Prostate gland (tissue), 2 donors: Measurements from ENCODE around the gene CBARP. TPM values are rescaled to one million over a fixed set of nuclear protein-coding genes. Genes with fewer than 3 reads are reported as not detected.

Source experiments
- DNase-seq: peaks from one replicate; pipeline ENCODE4 v3.0.0-alpha.2; 2019; ENCODE audit warnings: low spot score
- H3K27ac ChIP-seq, 2 donors: fragments of 200-600 bp; sonication (generic); 2 replicates each; pipeline ENCODE4 v1.5.1; 2017 to 2019
- H3K27me3 ChIP-seq: fragments of 200-600 bp; sonication (generic); replicated peaks from 2 replicates; pipeline ENCODE4 v1.5.1; 2019; ENCODE audit not compliant: insufficient read depth
- H3K36me3 ChIP-seq, 2 donors: fragments of 200-600 bp; sonication (generic); 1 replicate in 1 of 2; 2 replicates in 1 of 2; pipeline versions ENCODE4 v1.5.1 to v1.8.1; 2017 to 2019
- H3K4me1 ChIP-seq: fragments of 200-600 bp; sonication (generic); replicated peaks from 2 replicates; pipeline ENCODE4 v1.5.1; 2019
- H3K4me3 ChIP-seq, 2 donors: fragments of 200-600 bp; sonication (generic); 2 replicates each; pipeline ENCODE4 v1.5.1; 2017 to 2019
- H3K9me3 ChIP-seq: fragments of 200-600 bp; sonication (generic); 2 replicates; pipeline ENCODE4 v1.5.1; 2017
- CTCF ChIP-seq, 4 experiments: fragments of 200-600 bp in 2 of 4; fragments of 450-650 bp in 2 of 4; sonication (generic) in 2 of 4; IDR thresholded peaks; 1 replicate in 3 of 4; 2 replicates in 1 of 4; pipeline ENCODE4 v1.5.1; 2016 to 2019; ENCODE audit warnings: antibody characterized with exemption in 4 of 4, mild to moderate bottlenecking in 2 of 4, moderate library complexity in 2 of 4
- POLR2A ChIP-seq: fragments of 450-650 bp; IDR thresholded peaks from one replicate; pipeline ENCODE4 v1.6.1; 2016; ENCODE audit warnings: antibody characterized with exemption, mild to moderate bottlenecking
- POLR2AphosphoS5 ChIP-seq: sonication (generic); formaldehyde crosslinking; IDR thresholded peaks from one replicate; pipeline ENCODE4 v1.6.1; 2017; ENCODE audit warnings: antibody characterized with exemption
- WGBS: methylation state at CpG from one replicate; pipeline ENCODE4 v1.1.5; 2018; 5-methylcytosine and 5-hydroxymethylcytosine counted together
- intact Hi-C: fragments of 100-400 bp; cut with DNase I; formaldehyde crosslinking; loops from one replicate; pipeline ENCODE4 v1.14.2; 2022
- total RNA-seq, 2 donors: library from RNA; depleted of rRNA; stranded (reverse); fragments of >200 nt; gene quantifications; one replicate each; pipeline ENCODE4 v1.1.0, GENCODE V29; 2016

The CBARP gene
- total RNA-seq, 2 donors from 2014 or later, result 0.68 to 4.4 TPM

GRCh38 chr19:1235625-1236538 is 1.9 kb downstream of the CBARP start:
- TF ChIP-seq POLR2A, result no peak
- no peak for TF ChIP-seq CTCF (IDR thresholded peaks at IDR 0.05)
- TF ChIP-seq POLR2AphosphoS5, result no peak
- no peak overlapping the region for H3K27ac ChIP-seq
- DNase-seq, result no peak
- peaks cover 6% of the 10 kb centered on the region for H3K4me1 ChIP-seq
- intact Hi-C loops, result no loop called here
- no peaks in the 10 kb centered on the region for H3K9me3 ChIP-seq
- no peaks in the 10 kb centered on the region for H3K36me3 ChIP-seq
- WGBS, result 84% methylated on average over 21 of the region's 39 CpGs
- no peaks in the 10 kb centered on the region for H3K27me3 ChIP-seq
- H3K4me3 ChIP-seq, result no peak overlapping the region

DNA sequence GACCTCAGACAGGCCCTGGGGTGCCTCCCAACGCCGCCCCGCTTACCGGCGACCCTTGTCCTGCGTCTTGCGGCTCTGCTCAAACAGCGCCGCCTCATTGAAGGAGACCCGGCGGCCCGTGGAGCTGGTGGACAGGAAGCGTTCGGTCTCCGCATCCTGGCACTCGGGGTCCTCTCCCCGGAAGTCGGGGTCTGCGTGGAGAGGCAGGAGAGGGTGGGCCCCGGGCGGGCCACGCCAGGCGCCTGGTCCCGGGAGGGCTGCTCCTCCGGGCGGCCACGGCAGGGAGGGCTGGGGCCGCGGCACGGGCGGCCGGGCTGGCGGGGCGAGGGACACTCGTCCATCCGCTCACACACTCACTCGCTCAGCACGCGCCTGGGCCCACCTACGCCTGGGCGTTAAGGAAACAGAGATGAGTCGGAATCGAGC is 2.8 kb downstream of the CBARP start:
- Histone ChIP-seq H3K36me3 (no peaks in the 10 kb centered on the region), H3K27me3 (no peaks in the 10 kb centered on the region), H3K27ac (no peak overlapping the region), H3K9me3 (no peaks in the 10 kb centered on the region), H3K4me3 (no peak overlapping the region), H3K4me1 (peaks cover 6% of the 10 kb centered on the region)
- TF ChIP-seq CTCF (IDR thresholded peaks at IDR 0.05) (no peak), POLR2A (no peak), POLR2AphosphoS5 (no peak)
- intact Hi-C loops, result no loop called here
- 97% methylated on average over 36 of the region's 43 CpGs for WGBS
- no peak for DNase-seq

GRCh38 chr19:1234051-1234954 is 3.5 kb downstream of the CBARP start:
- H3K36me3 ChIP-seq, result no peaks in the 10 kb centered on the region
- TF ChIP-seq CTCF (IDR thresholded peaks at IDR 0.05) (no peak), POLR2AphosphoS5 (no peak), POLR2A (no peak)
- H3K9me3 ChIP-seq, result no peaks in the 10 kb centered on the region
- no peak overlapping the region for H3K4me3 ChIP-seq
- intact Hi-C loops, result no loop called here
- peaks cover 6% of the 10 kb centered on the region for H3K4me1 ChIP-seq
- WGBS, result 94% methylated on average over 43 of the region's 45 CpGs
- H3K27ac ChIP-seq, result no peak overlapping the region
- DNase-seq, result no peak
- H3K27me3 ChIP-seq, result no peaks in the 10 kb centered on the region

- no peaks in the 10 kb centered on the region for H3K36me3 ChIP-seq
- no peaks in the 10 kb centered on the region for H3K27me3 ChIP-seq
- intact Hi-C loops, result no loop called here
- peaks cover 6% of the 10 kb centered on the region for H3K4me1 ChIP-seq
- no peak for DNase-seq
- no peak overlapping the region for H3K27ac ChIP-seq
- 88% methylated on average over 16 of the region's 24 CpGs for WGBS
- TF ChIP-seq POLR2AphosphoS5 (no peak), POLR2A (no peak)
- no peaks in the 10 kb centered on the region for H3K9me3 ChIP-seq
- H3K4me3 ChIP-seq, result no peak overlapping the region
Measured at GRCh38 chr19:1233115-1233667, 4.6 kb downstream of the CBARP start.

- H3K4me3 ChIP-seq, result no peak overlapping the region
- 38% methylated on average over 15 of the region's 15 CpGs for WGBS
- intact Hi-C loops, result no loop called here
- no peak overlapping the region for H3K27ac ChIP-seq
- no peak for DNase-seq
- no peaks in the 10 kb centered on the region for H3K27me3 ChIP-seq
- H3K36me3 ChIP-seq, result no peaks in the 10 kb centered on the region
- TF ChIP-seq CTCF (IDR thresholded peaks at IDR 0.05) (no peak), POLR2A (no peak), POLR2AphosphoS5 (no peak)
- peaks cover 6% of the 10 kb centered on the region for H3K4me1 ChIP-seq
- H3K9me3 ChIP-seq, result no peaks in the 10 kb centered on the region
Measured at GRCh38 chr19:1232652-1233072, 5.1 kb downstream of the CBARP start.
